Immature natural killer cell (primary cell): Measurements from ENCODE around the gene KANK3. TPM values are rescaled to one million over a fixed set of nuclear protein-coding genes. Genes with fewer than 3 reads are reported as not detected.
"Not testable (repeated sequence)": the region's sequence is repeated elsewhere in the genome, so short reads cannot be mapped to it uniquely, and the experiment has no call there.

Experiments used
- DNase-seq, 3 donors: peaks; one replicate each; pipeline ENCODE4 v3.0.0; 2022; ENCODE audit warnings: mixed read lengths in 1 of 3
- H3K27ac Mint-ChIP-seq, 6 donors: one replicate each; pipeline ENCODE4 v1.8.0; 2020; ENCODE audit warnings: mixed read lengths in 6 of 6, mild to moderate bottlenecking in 5 of 6, inconsistent platforms in 4 of 6, moderate library complexity in 3 of 6
- H3K27me3 Mint-ChIP-seq, 3 donors: one replicate each; pipeline ENCODE4 v1.8.0; 2020 to 2021; ENCODE audit warnings: low read depth in 3 of 3, mild to moderate bottlenecking in 3 of 3, mixed read lengths in 3 of 3, moderate library complexity in 3 of 3, inconsistent platforms in 1 of 3
- H3K36me3 Mint-ChIP-seq, 3 donors: one replicate each; pipeline ENCODE4 v1.8.0; 2020; ENCODE audit warnings: mixed read lengths in 3 of 3, inconsistent platforms in 2 of 3, mild to moderate bottlenecking in 2 of 3
- H3K4me1 Mint-ChIP-seq, 2 donors: one replicate each; pipeline ENCODE4 v1.8.0; 2020; ENCODE audit warnings: inconsistent platforms in 2 of 2, mild to moderate bottlenecking in 2 of 2, mixed read lengths in 2 of 2, moderate library complexity in 1 of 2
- H3K4me3 Mint-ChIP-seq, 5 donors: one replicate each; pipeline ENCODE4 v1.8.0; 2020; ENCODE audit warnings: mild to moderate bottlenecking in 5 of 5, mixed read lengths in 5 of 5, inconsistent platforms in 3 of 5, moderate library complexity in 3 of 5
- H3K9me3 Mint-ChIP-seq, 6 donors: one replicate each; pipeline ENCODE4 v1.8.0; 2020; ENCODE audit warnings: mild to moderate bottlenecking in 6 of 6, mixed read lengths in 6 of 6, inconsistent platforms in 4 of 6, moderate library complexity in 3 of 6
- polyA plus RNA-seq, 3 donors: library from polyadenylated mRNA; unstranded; fragments of 300-500 nt; fragmentation: Illumina TruSeq; gene quantifications; one replicate each; pipeline ENCODE4 v1.2.3, GENCODE V29; 2021

The KANK3 gene
- polyA plus RNA-seq, 3 donors from 2014 or later: 4.8 to 8.0 (median 5.3) TPM

GRCh38 chr19:8324186-8325050 lies 18.6 kb downstream of the KANK3 start:
- DNase-seq: no peak
- peaks cover 35% of the 10 kb centered on the region in 2 donors for H3K4me1 Mint-ChIP-seq
- H3K36me3 Mint-ChIP-seq: no peaks in the 10 kb centered on the region
- H3K9me3 Mint-ChIP-seq: no peaks in the 10 kb centered on the region
- no peak overlapping the region for H3K4me3 Mint-ChIP-seq
- H3K27me3 Mint-ChIP-seq: peaks cover 1 to 10% (median 4%) of the 10 kb centered on the region in 3 donors
- H3K27ac Mint-ChIP-seq: peak overlapping the region in 1 of 6 donors; percentile 45

- DNase-seq: no peak
- peak overlapping the region in 1 of 5 donors; percentile 4 for H3K4me3 Mint-ChIP-seq
- no peaks in the 10 kb centered on the region for H3K9me3 Mint-ChIP-seq
- peak overlapping the region in 1 of 6 donors; percentile 45 for H3K27ac Mint-ChIP-seq
- H3K4me1 Mint-ChIP-seq: peaks cover 35 to 37% of the 10 kb centered on the region in 2 donors
- peaks cover 1 to 10% (median 4%) of the 10 kb centered on the region in 3 donors for H3K27me3 Mint-ChIP-seq
- H3K36me3 Mint-ChIP-seq: no peaks in the 10 kb centered on the region
These were observed 19.3 kb downstream of the KANK3 start for GRCh38 chr19:8323781-8324185.

GRCh38 chr19:8322638-8322997 lies 20.4 kb downstream of the KANK3 start:
- DNase-seq: no peak
- H3K27me3 Mint-ChIP-seq: peaks cover 1 to 9% (median 4%) of the 10 kb centered on the region in 3 donors
- no peaks in the 10 kb centered on the region for H3K9me3 Mint-ChIP-seq
- peak overlapping the region in 3 of 6 donors; percentile 98 to 99 (median 98) for H3K27ac Mint-ChIP-seq
- H3K4me3 Mint-ChIP-seq: peak overlapping the region; percentile 92 to 99 (median 97)
- H3K36me3 Mint-ChIP-seq: no peaks in the 10 kb centered on the region
- H3K4me1 Mint-ChIP-seq: peaks cover 35 to 37% of the 10 kb centered on the region in 2 donors

- H3K27me3 Mint-ChIP-seq: peaks cover 1 to 9% (median 4%) of the 10 kb centered on the region in 3 donors
- H3K4me1 Mint-ChIP-seq: peaks cover 35 to 37% of the 10 kb centered on the region in 2 donors
- peak overlapping the region; percentile 92 to 99 (median 97) for H3K4me3 Mint-ChIP-seq
These were observed 20.9 kb downstream of the KANK3 start for GRCh38 chr19:8321986-8322637.

DNA sequence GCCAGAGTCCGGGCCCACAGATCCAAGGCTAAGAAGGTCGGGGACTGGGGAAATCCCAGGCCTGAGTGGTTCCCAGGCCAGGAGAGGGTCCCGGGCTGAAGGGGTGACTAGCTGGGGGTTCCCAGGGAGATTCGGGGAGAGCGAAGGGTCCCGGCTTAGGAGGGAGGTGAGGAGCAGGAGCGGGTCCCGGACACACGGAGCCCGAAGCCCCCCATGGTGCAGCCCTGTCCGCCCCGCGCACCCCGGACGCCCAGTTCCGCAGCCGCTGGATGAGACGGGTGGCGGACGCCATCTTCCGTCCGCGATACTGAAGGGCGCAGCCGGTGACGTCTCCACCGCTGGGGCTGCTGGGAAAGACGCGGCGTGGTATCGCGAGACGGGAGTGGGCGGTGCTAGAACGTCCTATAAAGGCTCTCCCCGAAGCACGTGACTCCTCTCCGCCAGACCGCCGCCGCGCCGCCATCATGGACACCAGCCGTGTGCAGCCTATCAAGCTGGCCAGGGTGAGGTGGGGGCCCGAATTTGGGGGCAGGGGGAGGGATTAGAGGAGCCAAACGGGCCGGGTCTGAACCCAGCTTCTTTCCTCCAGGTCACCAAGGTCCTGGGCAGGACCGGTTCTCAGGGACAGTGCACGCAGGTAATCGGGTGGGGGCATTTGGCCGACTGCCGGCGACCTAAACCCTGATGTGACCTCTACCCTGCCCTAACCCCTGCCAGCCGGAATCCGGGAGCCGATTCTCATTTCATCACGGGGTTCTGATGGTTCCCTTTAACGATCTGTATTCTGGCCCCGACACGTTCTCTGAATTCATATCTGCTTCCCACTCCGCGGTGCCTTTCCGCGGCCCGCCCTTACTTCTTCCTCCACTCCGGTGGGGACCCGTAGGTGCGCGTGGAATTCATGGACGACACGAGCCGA lies 21.7 kb downstream of the KANK3 start, which contains the start of the genes NDUFA7 and RPS28:
TSS of gene NDUFA7 (minus strand) at position 309 of the 919 bp plus-strand sequence. CDS start at position 292, 17 bp downstream.
TSS of gene RPS28 (plus strand) at position 430 of the 919 bp plus-strand sequence. CDS start at position 465, 35 bp downstream.
- Mint-ChIP-seq H3K4me1 (peaks cover 35 to 37% of the 10 kb centered on the region in 2 donors), H3K4me3 (peak within 1 kb of the TSS; percentile 92 to 99 (median 97)), H3K27ac (peak within 1 kb of the TSS; percentile 98 to 99 (median 98)), H3K36me3 (no peaks in the 10 kb centered on the region), H3K27me3 (peaks cover 3 to 7% (median 4%) of the 10 kb centered on the region in 3 donors), H3K9me3 (no peaks in the 10 kb centered on the region)
- peak; percentile 97 for DNase-seq

More at GRCh38 chr19:8321986-8322637, 20.9 kb downstream of the KANK3 start:
- Mint-ChIP-seq H3K9me3 (no peaks in the 10 kb centered on the region), H3K36me3 (no peaks in the 10 kb centered on the region), H3K27ac (peak overlapping the region; percentile 98 to 99 (median 98))
- no peak for DNase-seq

- Mint-ChIP-seq H3K9me3 (no peaks in the 10 kb centered on the region), H3K4me3 (peak overlapping the region; percentile 92 to 99 (median 97)), H3K36me3 (peaks cover 0 to 1% (median 0%) of the 10 kb centered on the region in 3 donors), H3K27me3 (peaks cover 3 to 7% (median 4%) of the 10 kb centered on the region in 3 donors), H3K27ac (peak overlapping the region; percentile 98 to 99 (median 98)), H3K4me1 (peaks cover 35 to 37% of the 10 kb centered on the region in 2 donors)
- DNase-seq: no peak
These were observed 22.4 kb downstream of the KANK3 start for GRCh38 chr19:8320564-8321066.

- Mint-ChIP-seq H3K4me1 (peaks cover 35 to 37% of the 10 kb centered on the region in 2 donors), H3K27me3 (peaks cover 3 to 7% (median 4%) of the 10 kb centered on the region in 3 donors), H3K36me3 (peaks cover 0 to 6% (median 0%) of the 10 kb centered on the region in 3 donors), H3K4me3 (peak overlapping the region; percentile 92 to 99 (median 97)), H3K9me3 (no peaks in the 10 kb centered on the region), H3K27ac (peak overlapping the region; percentile 98 to 99 (median 98))
- no peak for DNase-seq
These were observed 23.1 kb downstream of the KANK3 start for GRCh38 chr19:8319807-8320520.

DNA sequence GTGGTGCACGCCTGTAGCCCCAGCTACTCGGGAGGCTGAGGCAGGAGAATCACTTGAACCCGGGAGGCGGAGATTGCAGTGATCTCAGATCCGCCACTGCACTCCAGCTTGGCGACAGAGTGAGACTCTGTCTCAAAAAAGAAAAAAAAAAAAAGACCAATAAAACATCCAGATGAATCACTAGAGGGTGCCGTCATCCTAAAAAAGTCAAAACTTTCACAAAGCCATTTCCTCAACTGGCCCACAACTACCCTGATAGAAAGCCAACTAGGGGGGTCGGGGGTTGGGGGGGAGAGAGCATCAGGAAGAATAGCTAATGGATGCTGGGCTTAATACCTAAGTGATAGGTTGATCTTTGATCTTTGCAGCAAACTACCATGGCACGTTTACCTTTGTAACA lies 24.2 kb downstream of the KANK3 start:
- peaks cover 33 to 37% of the 10 kb centered on the region in 2 donors for H3K4me1 Mint-ChIP-seq
- H3K36me3 Mint-ChIP-seq, H3K27me3 Mint-ChIP-seq, H3K9me3 Mint-ChIP-seq, DNase-seq: not testable (repeated sequence)
- peak overlapping the region in 2 of 5 donors; percentile 12 to 25 for H3K4me3 Mint-ChIP-seq
- H3K27ac Mint-ChIP-seq: peak overlapping the region in 1 of 6 donors; percentile 31

DNA sequence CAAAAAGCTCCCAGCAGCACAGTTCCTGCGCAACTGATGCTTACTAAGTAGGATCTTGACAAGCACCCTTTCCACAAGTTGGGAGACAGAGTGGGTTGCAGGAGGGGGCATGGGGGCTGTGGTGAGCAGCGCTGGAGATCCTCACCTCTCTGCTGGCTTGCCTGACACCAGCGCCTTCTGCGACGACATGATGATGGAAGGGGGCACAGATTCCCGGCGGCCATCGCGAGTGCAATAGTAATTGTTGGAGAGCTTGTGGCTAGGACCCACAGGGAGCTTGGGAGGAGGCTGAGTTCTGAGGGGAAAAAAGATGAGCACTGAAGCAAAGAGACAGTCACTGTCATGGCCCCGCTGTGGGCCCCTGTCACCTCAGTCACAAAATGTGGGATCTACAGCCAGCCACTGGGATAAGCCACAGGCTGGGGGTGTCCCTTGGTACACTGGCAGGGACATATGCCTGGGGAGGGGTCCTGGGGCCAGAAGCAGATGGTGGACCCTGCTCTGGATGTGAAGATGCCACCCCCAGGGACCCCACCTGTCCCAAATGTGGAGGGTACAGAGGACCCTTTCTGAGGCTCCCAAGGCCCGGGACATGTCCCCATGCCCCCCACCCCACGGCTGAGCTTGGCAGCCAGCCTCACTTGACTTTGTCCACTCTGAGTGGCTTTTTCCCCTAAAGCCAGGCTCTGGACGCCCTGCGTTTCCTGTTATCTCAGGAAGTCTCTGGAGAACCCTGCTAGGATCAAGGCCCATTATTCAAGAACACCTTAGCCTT lies 26.5 kb downstream of the KANK3 start:
- no peak overlapping the region for H3K27ac Mint-ChIP-seq
- H3K4me1 Mint-ChIP-seq: peaks cover 15 to 21% of the 10 kb centered on the region in 2 donors
- DNase-seq: no peak
- H3K27me3 Mint-ChIP-seq: peaks cover 3 to 5% (median 4%) of the 10 kb centered on the region in 3 donors
- H3K4me3 Mint-ChIP-seq: no peak overlapping the region
- H3K9me3 Mint-ChIP-seq: no peaks in the 10 kb centered on the region
- H3K36me3 Mint-ChIP-seq: peaks cover 0 to 6% (median 0%) of the 10 kb centered on the region in 3 donors

DNA sequence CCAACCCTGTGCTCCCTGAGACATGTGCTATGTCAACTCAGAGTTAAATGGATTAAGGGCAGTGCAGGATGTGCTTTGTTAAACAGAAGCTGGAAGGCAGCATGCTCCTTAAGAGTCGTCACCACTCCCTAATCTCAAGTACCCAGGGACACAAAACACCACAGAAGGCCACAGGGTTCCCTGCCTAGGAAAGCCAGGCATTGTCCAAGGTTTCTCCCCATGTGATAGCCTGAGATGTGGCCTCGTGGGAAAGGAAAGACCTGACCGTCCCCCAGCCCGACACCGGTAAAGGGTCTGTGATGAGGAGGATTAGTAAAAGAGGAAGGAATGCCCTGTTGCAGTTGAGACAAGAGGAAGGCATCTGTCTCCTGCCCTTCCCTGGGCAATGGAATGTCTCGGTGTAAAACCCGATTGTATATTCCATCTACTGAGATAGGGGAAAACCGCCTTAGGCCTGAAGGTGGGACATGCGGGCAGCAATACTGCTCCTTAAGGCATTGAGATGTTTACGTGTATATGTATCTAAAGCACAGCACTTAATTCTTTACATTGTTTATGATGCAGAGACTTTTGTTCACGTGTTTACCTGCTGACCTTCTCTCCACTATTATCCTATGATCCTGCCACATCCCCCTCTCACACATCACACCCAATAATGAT lies 28.0 kb downstream of the KANK3 start:
- peak overlapping the region in 1 of 6 donors; percentile 34 for H3K27ac Mint-ChIP-seq
- DNase-seq, H3K4me3 Mint-ChIP-seq, H3K36me3 Mint-ChIP-seq, H3K27me3 Mint-ChIP-seq, H3K4me1 Mint-ChIP-seq, H3K9me3 Mint-ChIP-seq: not testable (repeated sequence)

- H3K9me3 Mint-ChIP-seq: no peaks in the 10 kb centered on the region
These were observed 31.4 kb downstream of the KANK3 start for GRCh38 chr19:8311461-8312260.

More at GRCh38 chr19:8311461-8312260, 31.4 kb downstream of the KANK3 start:
- DNase-seq: no peak
- peak overlapping the region in 1 of 6 donors; percentile 28 for H3K27ac Mint-ChIP-seq
- peaks cover 0 to 8% (median 6%) of the 10 kb centered on the region in 3 donors for H3K27me3 Mint-ChIP-seq
- no peak overlapping the region for H3K4me3 Mint-ChIP-seq
- H3K4me1 Mint-ChIP-seq: peaks cover 26 to 29% of the 10 kb centered on the region in 2 donors
- H3K36me3 Mint-ChIP-seq: peaks cover 0 to 12% (median 0%) of the 10 kb centered on the region in 3 donors
